ENCODE measurements around the gene STK40. TPM values are rescaled to one million over a fixed set of nuclear protein-coding genes. Genes with fewer than 3 reads are reported as not detected.

The STK40 gene, protein sequence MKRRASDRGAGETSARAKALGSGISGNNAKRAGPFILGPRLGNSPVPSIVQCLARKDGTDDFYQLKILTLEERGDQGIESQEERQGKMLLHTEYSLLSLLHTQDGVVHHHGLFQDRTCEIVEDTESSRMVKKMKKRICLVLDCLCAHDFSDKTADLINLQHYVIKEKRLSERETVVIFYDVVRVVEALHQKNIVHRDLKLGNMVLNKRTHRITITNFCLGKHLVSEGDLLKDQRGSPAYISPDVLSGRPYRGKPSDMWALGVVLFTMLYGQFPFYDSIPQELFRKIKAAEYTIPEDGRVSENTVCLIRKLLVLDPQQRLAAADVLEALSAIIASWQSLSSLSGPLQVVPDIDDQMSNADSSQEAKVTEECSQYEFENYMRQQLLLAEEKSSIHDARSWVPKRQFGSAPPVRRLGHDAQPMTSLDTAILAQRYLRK
- 10 to 100 TPM; 41.2 to 44.4 TPM for total RNA-seq

DNA sequence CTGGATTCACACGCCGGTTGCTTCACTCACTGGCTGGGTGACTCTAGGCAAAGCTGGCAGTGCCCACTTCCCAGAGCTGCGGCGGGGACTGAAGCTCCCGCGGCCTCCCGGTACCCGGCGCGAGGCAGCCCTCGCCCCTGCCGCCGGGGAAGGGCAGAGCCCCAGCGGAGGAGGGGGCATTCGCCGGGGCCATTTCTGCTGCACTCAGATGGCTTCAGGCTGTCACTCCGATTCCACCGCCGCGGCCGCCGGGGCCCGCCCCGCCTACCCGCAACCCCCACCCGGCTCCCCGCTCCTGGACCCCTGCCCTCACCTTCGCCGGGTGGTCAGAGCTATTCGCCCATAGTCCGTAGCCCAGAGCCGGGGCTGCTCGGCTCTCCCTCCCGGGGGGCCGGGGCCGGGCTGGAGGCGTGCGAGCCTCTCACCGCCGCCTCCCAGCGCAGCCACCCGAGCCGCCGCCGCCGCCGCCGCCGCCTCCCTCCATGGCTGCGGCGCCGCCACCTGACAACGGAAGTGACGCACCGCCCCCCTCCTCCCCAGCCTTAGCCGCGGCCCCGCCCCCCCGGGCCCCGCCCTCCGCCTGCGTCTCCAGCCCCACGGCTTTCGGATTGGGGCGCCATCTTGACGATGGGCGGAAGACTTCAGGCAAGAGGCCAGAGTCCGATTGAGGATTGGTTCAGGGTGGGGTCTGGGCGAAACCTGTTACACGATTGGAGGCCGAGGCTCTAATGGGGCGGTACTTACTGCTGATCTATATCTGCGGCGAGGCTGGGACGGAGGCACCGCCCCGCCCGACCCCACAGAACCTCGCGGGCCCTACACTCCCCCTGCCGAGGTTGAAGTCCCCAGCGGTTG, at the start of gene STK40:
Gene STK40, minus strand, starts transcription at position 515 of the 855 bp plus-strand sequence. CDS start 24,592 bp downstream, outside the sequence.
- Mint-ChIP-seq H3K36me3 (ENCODE audit: low read depth) (peaks cover 19% of the 10 kb centered on the region), H3K27ac (peak within 1 kb of the TSS; percentile 98), H3K27me3 (no peaks in the 10 kb centered on the region), H3K9me3 (no peaks in the 10 kb centered on the region), H3K4me3 (peak within 1 kb of the TSS; percentile 80), H3K4me1 (ENCODE audit: low read depth) (peaks cover 46% of the 10 kb centered on the region)
- ChIA-PET CTCF (interaction anchor here (1.3 to 2.8 kb wide), 8 partner anchors 11 to 43 kb away, joined by 3 to 15 read pairs (median 8); no protein-coding TSS in a partner anchor), POLR2A (interaction anchor here (1.1 to 4.4 kb wide), 17 partner anchors 8 to 236 kb away, joined by 3 to 119 read pairs (median 5); partner anchors contain the start of genes EVA1B, LSM10, MAP7D1 and TRAPPC3)
- peak; percentile 90 for ATAC-seq
- peak; percentile 98 for DNase-seq
- intact Hi-C loops (cut with micrococcal nuclease) = no loop called here
- TF ChIP-seq, protein P1, sequence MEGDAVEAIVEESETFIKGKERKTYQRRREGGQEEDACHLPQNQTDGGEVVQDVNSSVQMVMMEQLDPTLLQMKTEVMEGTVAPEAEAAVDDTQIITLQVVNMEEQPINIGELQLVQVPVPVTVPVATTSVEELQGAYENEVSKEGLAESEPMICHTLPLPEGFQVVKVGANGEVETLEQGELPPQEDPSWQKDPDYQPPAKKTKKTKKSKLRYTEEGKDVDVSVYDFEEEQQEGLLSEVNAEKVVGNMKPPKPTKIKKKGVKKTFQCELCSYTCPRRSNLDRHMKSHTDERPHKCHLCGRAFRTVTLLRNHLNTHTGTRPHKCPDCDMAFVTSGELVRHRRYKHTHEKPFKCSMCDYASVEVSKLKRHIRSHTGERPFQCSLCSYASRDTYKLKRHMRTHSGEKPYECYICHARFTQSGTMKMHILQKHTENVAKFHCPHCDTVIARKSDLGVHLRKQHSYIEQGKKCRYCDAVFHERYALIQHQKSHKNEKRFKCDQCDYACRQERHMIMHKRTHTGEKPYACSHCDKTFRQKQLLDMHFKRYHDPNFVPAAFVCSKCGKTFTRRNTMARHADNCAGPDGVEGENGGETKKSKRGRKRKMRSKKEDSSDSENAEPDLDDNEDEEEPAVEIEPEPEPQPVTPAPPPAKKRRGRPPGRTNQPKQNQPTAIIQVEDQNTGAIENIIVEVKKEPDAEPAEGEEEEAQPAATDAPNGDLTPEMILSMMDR (IDR thresholded peaks at IDR 0.05) = no peak

- intact Hi-C loops (cut with micrococcal nuclease) = no loop called here
- ChIA-PET POLR2A (no interaction called here), CTCF (no interaction called here)
- ATAC-seq = no peak
- H3K9me3 Mint-ChIP-seq = no peaks in the 10 kb centered on the region
- H3K36me3 Mint-ChIP-seq (ENCODE audit: low read depth) = no peaks in the 10 kb centered on the region
- H3K4me1 Mint-ChIP-seq (ENCODE audit: low read depth) = no peaks in the 10 kb centered on the region
- no peak overlapping the region for H3K4me3 Mint-ChIP-seq
- DNase-seq = no peak
- no peak overlapping the region for H3K27ac Mint-ChIP-seq
- no peaks in the 10 kb centered on the region for H3K27me3 Mint-ChIP-seq
- TF ChIP-seq, protein P1 (IDR thresholded peaks at IDR 0.05) = no peak
Measured at GRCh38 chr1:36433102-36433501, 47.4 kb upstream of the STK40 start.

DNA sequence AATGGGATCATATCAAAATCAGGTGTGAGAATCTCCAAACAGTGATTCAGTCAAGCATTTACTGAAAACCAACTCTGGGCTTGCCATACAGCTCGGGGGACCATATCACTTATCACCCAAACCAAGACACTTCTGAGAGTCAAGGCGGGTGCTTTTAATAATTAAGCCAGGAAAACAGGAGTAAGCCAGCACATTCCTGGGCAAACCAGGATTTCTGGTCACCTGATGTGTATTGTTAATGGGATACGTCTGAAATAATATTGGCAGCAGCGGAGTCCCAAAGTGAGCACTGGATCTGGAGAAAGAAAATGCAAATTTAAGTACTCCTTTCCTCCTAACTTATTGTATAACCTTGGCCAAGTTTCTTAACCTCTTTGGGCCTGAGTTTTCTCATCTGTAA, 46.9 kb upstream of the STK40 start:
- TF ChIP-seq, protein P1 (IDR thresholded peaks at IDR 0.05) = no peak
- Mint-ChIP-seq H3K27ac (no peak overlapping the region), H3K4me3 (no peak overlapping the region), H3K9me3 (no peaks in the 10 kb centered on the region), H3K36me3 (ENCODE audit: low read depth) (no peaks in the 10 kb centered on the region), H3K4me1 (ENCODE audit: low read depth) (no peaks in the 10 kb centered on the region), H3K27me3 (no peaks in the 10 kb centered on the region)
- no peak for ATAC-seq
- CTCF ChIA-PET = no interaction called here
- POLR2A ChIA-PET = no interaction called here
- DNase-seq = no peak
- intact Hi-C loops (cut with micrococcal nuclease) = no loop called here

- no peak overlapping the region for H3K27ac Mint-ChIP-seq
- ChIA-PET CTCF (no interaction called here), POLR2A (interaction anchor here (0.6 kb wide), 1 partner anchor 26 kb away, joined by 3 read pairs; no protein-coding TSS in a partner anchor)
- no peak for DNase-seq
- no peaks in the 10 kb centered on the region for H3K9me3 Mint-ChIP-seq
- TF ChIP-seq, protein P1 (IDR thresholded peaks at IDR 0.05) = no peak
- H3K4me3 Mint-ChIP-seq = no peak overlapping the region
- intact Hi-C loops (cut with micrococcal nuclease) = no loop called here
- no peak for ATAC-seq
- H3K36me3 Mint-ChIP-seq (ENCODE audit: low read depth) = no peaks in the 10 kb centered on the region
- H3K27me3 Mint-ChIP-seq = no peaks in the 10 kb centered on the region
- H3K4me1 Mint-ChIP-seq (ENCODE audit: low read depth) = peaks cover 9% of the 10 kb centered on the region
Measured at GRCh38 chr1:36425791-36426190, 40.1 kb upstream of the STK40 start.

Measured in activated CD8-positive, alpha-beta T cell treated with anti-CD3 and anti-CD28 coated beads for 36 hours (primary cell).